Dermis lymphatic vessel endothelial cell (primary cell): ENCODE measurements around the gene RBPJL. TPM values are rescaled to one million over a fixed set of nuclear protein-coding genes. Genes with fewer than 3 reads are reported as not detected.

ENCODE experiments used
- total RNA-seq: library from RNA; depleted of rRNA; stranded (reverse); fragments of >200 nt; gene quantifications from 2 replicates; pipeline ENCODE4 v1.2.1, GENCODE V29; 2014

Gene RBPJL, protein sequence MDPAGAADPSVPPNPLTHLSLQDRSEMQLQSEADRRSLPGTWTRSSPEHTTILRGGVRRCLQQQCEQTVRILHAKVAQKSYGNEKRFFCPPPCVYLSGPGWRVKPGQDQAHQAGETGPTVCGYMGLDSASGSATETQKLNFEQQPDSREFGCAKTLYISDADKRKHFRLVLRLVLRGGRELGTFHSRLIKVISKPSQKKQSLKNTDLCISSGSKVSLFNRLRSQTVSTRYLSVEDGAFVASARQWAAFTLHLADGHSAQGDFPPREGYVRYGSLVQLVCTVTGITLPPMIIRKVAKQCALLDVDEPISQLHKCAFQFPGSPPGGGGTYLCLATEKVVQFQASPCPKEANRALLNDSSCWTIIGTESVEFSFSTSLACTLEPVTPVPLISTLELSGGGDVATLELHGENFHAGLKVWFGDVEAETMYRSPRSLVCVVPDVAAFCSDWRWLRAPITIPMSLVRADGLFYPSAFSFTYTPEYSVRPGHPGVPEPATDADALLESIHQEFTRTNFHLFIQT
- not detected in 2 replicates for total RNA-seq

DNA sequence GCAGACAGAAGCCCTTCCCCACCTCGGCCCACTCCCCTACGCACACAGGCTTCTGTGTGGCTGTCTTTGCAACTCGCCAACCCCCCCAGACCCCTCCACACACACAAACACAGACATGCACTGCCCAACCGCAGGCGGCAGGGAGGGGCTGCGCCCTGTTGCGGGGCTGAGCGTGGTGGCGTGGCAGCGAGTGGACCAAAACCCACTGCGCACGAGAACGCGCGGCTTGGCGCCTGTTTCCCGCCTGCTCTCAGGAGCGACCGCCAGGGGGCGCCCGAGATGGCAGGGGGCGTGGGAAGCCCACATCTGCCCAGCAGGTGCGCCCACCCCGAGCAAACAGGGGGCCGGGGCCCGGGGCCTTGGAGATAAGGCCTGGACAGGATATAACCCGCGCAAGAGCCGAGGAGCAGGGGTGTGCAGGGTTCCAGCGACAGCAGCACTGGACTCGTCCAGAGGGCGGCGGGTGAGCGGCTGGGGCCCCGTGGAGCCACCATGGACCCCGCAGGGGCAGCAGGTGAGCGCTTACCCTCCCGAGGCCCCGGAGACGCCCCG is at the start of gene RBPJL:
Gene RBPJL (plus strand): TSS at position 410 of the 552 bp plus-strand sequence. CDS start 83 bp downstream, at position 493.

DNA sequence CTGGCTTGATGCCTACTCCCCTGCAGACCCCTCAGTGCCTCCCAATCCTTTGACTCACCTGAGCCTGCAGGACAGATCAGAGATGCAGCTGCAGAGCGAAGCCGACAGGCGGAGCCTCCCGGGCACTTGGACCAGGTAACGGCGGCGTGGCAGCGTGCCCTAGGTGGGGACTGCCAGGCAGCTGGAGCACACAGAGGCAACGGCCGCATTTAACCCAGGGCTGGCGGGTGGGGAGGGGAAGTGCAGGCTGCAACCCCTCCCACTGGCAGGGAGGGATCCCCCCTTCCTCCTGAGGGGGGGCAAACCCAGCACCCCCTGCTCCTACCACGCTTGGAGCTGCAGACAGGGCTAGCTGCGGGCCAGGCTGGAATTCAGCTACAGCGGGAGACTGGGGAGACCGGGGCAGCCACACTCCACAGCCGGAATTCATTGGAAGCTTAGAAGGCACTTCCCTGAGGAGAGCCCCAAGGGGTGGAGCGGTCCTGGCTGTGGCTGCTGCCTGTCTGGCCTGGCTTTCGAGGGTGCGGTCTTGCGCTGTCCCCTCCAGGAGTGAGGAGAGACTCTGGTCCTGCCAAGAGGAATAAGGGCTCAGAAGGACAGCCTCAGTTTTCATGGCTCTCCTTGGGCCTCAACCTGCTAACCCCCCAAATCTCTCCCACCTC is 1.6 kb downstream of the RBPJL start, which contains the start of gene MATN4:
Gene MATN4 (minus strand): TSS at position 183 of the 662 bp plus-strand sequence. CDS start 2,717 bp downstream, outside the sequence.

DNA sequence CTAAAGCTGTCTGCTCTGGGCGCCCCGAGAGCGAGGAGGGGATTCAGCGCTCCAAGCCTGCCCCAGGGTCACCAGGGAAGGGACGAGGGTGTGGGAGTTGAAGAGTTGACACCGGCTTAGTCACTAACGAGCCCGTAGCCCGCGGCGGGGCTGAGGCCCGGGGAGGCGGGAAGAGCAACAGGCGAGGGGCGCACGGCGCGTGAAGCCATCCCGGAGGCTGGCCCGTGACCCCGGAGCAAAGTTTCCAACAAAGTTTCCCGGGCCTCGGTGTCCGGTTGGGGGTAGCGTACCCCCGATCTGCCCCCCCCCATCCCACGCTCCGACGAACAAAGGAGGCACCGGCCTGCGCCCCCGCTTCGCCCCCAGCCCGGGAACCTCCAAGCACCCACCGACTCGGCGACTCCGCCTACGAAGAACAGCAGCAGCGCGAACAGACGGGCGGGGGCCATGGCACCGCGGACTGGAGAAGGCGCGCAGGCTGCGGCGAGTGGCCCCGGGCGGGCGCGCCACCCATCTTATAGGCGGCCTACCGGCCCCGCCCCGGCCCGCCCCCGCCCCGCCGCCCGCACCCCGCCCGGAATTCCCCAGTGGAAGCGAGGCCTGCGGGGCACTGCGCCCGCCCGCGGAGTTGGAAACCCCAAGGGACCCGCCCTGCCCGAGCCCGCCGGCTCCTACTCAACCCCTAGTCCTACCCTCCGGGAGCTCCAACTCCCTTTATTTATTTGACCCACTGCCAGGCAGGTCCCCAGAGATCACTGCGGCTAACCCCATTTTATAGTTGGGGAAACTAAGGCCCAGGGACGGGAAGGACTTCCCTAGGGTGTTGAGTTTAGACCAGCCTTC is 41.5 kb downstream of the RBPJL start, which contains the start of gene SDC4:
Gene SDC4 (minus strand): TSS at position 489 of the 843 bp plus-strand sequence. CDS start 40 bp downstream, at position 449.

DNA sequence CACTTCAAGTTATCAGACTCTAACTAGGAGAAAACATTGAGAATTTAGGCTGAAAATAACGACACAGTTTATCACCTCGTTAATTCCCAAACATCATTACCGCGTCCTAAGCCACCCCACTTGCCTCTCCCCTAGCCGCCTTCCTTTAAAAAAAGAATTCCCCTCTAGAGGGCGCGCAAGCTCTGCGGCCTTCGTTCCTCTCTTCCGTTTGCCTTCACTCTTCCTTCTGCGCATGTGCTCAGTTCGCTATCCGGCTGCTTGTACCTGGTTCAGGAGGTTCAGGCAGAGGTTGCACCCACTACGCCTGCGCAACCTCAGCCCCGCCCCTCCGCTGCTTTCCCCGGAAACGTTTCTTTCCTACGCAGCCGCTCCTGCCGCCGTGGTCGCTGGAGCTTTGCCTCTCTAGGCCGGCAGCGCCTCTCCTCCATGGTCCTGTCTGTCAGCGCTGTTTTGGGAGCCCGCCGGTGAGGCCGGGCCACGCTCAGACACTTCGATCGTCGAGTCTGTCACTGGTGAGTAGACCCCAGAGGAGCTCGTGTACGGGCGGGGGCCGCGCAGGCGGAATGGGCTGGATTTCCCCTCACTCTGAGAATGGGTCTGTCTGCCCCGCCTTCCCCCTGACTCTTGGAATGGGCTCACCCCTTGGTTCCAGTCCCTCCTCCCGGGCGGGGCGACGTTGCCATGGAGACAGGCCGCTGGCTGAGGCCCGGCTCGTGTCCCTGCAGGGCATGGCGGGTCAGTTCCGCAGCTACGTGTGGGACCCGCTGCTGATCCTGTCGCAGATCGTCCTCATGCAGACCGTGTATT is 56.4 kb downstream of the RBPJL start, which contains the start of gene SYS1:
Gene SYS1 (plus strand): TSS at position 353 of the 807 bp plus-strand sequence. CDS start 376 bp downstream, at position 729.

Other genes starting within 250 kb of the RBPJL start
- gene KCNS1, start 205.7 kb upstream of the RBPJL start, total RNA-seq: 0.09 and 0.11 TPM in 2 replicates
- not detected in 2 replicates for gene WFDC5, start 191.7 kb upstream of the RBPJL start, total RNA-seq
- gene WFDC12, start 182.4 kb upstream of the RBPJL start, total RNA-seq: not detected in 2 replicates
- not detected in 2 replicates for gene PI3, start 131.9 kb upstream of the RBPJL start, total RNA-seq
- not detected in 2 replicates for gene SEMG1, start 99.8 kb upstream of the RBPJL start, total RNA-seq
- gene SEMG2, start 85.5 kb upstream of the RBPJL start, total RNA-seq: not detected in 2 replicates
- gene SLPI, start 52.3 kb upstream of the RBPJL start, total RNA-seq: 0.69 TPM in 1 of 2 replicates, not detected in the other
- gene MATN4, start 1.5 kb downstream of the RBPJL start, total RNA-seq: under 0.01 TPM in 1 of 2 replicates, not detected in the other
- gene SDC4, start 41.6 kb downstream of the RBPJL start, total RNA-seq: 26.6 and 54.9 TPM in 2 replicates
- 23.8 and 29.6 TPM in 2 replicates for gene SYS1, start 56.3 kb downstream of the RBPJL start, total RNA-seq
- gene TP53TG5, start 71.5 kb downstream of the RBPJL start, total RNA-seq: not detected in 2 replicates
- 6.8 and 10.9 TPM in 2 replicates for gene DBNDD2, start 101.4 kb downstream of the RBPJL start, total RNA-seq
- gene PIGT, start 109.3 kb downstream of the RBPJL start, total RNA-seq: 16.9 and 20.2 TPM in 2 replicates
- not detected in 2 replicates for gene WFDC2, start 162.9 kb downstream of the RBPJL start, total RNA-seq
- gene SPINT3, start 208.8 kb downstream of the RBPJL start, total RNA-seq: not detected in 2 replicates
- not detected in 2 replicates for gene WFDC6, start 232.6 kb downstream of the RBPJL start, total RNA-seq
- gene EPPIN, start 240.6 kb downstream of the RBPJL start, total RNA-seq: not detected in 2 replicates